ENCODE measurements around the gene CSNK2A3.

CSNK2A3 gene

DNA sequence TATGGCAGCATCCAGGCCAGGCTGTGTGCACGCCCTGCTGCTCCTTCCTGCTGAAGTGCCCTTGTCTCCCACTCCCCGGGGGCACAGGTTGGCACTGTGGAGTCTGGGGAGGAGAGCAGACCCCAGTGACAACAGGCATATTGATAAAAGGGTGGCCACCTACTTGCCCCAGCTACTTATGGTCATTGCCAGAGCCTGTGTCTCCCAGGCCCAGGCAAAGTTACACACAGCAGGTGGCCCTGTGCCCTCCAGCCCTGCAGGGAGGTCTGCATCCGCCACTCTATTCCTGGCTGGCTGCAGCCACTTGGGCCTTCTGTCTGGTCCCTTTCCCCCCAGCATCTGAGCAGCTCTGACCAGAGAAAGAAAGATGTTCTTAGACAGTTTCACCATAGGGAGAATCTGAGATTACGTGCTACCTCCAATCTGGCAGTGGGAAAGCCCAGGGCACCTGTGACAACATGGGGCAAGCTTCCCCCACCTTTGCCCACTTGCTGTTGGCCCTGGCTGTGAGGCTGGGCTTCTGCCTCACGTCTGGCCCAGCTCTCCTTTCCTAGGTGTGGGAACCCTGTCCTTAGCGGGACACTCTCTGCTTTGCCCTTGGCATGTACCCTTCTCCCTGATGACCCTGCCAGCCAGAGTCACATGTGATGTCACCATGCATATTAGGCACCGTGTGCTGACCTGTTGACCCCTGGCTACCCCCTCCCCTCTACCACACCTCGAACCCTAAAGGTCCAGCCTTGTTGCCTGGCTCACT lies 25.3 kb upstream of the CSNK2A3 start:
- no peak for DNase-seq
- TF ChIP-seq EZH2 (IDR thresholded peaks at IDR 0.05; ENCODE audit: borderline replicate concordance, low read depth, low read length, severe bottlenecking): no peak
- Histone ChIP-seq H3K4me3 (ENCODE audit: low read depth in 1 of 2, low read length in 2 of 2) (no peak overlapping the region), H3K4me2 (ENCODE audit: insufficient read depth, low read length) (no peak overlapping the region), H3K27me3 (ENCODE audit: insufficient read depth, low read length, poor library complexity) (peaks cover 9% of the 10 kb centered on the region), H3K4me1 (ENCODE audit: insufficient read depth, low read length) (no peaks in the 10 kb centered on the region), H3K27ac (ENCODE audit: low read length) (no peak overlapping the region), H3K36me3 (ENCODE audit: insufficient read depth, low read length) (no peaks in the 10 kb centered on the region), H3K9ac (ENCODE audit: low read depth, low read length) (no peak overlapping the region), H4K20me1 (ENCODE audit: insufficient read depth, low read length) (no peaks in the 10 kb centered on the region; the same call in 1 of the 2 replicates), H3K9me3 (ENCODE audit: insufficient read depth, low read length, severe bottlenecking) (no peaks in the 10 kb centered on the region), H3K79me2 (ENCODE audit: insufficient read depth, low read length) (no peaks in the 10 kb centered on the region), H2AFZ (ENCODE audit: low read depth, low read length) (no peak overlapping the region)
- ATAC-seq (ENCODE audit: insufficient read depth, low read depth): no peak

DNA sequence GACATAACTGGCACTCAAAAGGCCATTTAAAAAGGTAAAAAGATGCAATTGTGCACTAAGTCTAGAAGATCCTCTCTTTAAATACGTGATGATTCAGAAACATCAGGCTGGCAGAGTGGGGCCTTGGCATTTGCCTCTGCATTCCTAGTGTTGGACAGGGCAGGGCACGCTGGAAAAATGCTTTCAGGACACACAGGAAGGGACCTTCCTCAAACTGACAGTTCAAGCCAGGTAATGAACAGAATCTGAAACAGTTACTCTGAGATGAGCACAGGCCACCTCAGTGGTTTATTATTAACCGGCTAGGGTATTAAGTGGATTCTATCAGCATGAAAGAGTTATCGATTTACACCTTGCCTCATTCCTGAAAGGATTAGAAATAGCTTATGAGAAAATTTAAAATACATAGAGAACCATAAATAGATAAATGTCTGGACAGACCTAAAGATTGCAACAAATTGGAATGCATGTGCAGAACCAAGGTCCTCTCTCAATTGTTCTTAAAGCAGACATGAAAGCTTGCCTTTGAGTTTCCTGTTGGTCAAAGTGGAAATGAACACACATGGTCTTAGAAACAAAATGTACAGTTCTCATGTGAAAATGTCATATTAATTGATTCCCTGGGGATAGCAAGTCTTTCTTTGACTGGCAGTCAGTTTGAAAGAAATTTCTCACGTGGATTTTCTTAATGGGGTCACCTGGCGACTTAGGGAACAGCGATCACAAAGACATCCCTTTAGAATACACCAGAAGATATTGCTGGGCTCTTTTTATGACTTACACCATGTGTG lies 21.5 kb upstream of the CSNK2A3 start:
- no peaks in the 10 kb centered on the region for H3K36me3 ChIP-seq (ENCODE audit: insufficient read depth, low read length)
- no peak for ATAC-seq (ENCODE audit: insufficient read depth, low read depth)
- no peaks in the 10 kb centered on the region for H3K9me3 ChIP-seq (ENCODE audit: insufficient read depth, low read length, severe bottlenecking)
- H3K4me3 ChIP-seq (ENCODE audit: low read depth in 1 of 2, low read length in 2 of 2): no peak overlapping the region
- H3K9ac ChIP-seq (ENCODE audit: low read depth, low read length): no peak overlapping the region
- no peak for DNase-seq
- no peaks in the 10 kb centered on the region; the same call in 1 of the 2 replicates for H4K20me1 ChIP-seq (ENCODE audit: insufficient read depth, low read length)
- H3K4me1 ChIP-seq (ENCODE audit: insufficient read depth, low read length): no peaks in the 10 kb centered on the region
- no peak overlapping the region for H3K4me2 ChIP-seq (ENCODE audit: insufficient read depth, low read length)
- no peak for TF ChIP-seq EZH2 (IDR thresholded peaks at IDR 0.05; ENCODE audit: borderline replicate concordance, low read depth, low read length, severe bottlenecking)
- TF ChIP-seq, protein P1, sequence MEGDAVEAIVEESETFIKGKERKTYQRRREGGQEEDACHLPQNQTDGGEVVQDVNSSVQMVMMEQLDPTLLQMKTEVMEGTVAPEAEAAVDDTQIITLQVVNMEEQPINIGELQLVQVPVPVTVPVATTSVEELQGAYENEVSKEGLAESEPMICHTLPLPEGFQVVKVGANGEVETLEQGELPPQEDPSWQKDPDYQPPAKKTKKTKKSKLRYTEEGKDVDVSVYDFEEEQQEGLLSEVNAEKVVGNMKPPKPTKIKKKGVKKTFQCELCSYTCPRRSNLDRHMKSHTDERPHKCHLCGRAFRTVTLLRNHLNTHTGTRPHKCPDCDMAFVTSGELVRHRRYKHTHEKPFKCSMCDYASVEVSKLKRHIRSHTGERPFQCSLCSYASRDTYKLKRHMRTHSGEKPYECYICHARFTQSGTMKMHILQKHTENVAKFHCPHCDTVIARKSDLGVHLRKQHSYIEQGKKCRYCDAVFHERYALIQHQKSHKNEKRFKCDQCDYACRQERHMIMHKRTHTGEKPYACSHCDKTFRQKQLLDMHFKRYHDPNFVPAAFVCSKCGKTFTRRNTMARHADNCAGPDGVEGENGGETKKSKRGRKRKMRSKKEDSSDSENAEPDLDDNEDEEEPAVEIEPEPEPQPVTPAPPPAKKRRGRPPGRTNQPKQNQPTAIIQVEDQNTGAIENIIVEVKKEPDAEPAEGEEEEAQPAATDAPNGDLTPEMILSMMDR (IDR thresholded peaks at IDR 0.05; ENCODE audit: borderline replicate concordance, extremely low read depth, low read length, poor library complexity, severe bottlenecking): no peak
- no peaks in the 10 kb centered on the region for H3K79me2 ChIP-seq (ENCODE audit: insufficient read depth, low read length)
- H3K27ac ChIP-seq (ENCODE audit: low read length): no peak overlapping the region
- H2AFZ ChIP-seq (ENCODE audit: low read depth, low read length): no peak overlapping the region
- peaks cover 4% of the 10 kb centered on the region for H3K27me3 ChIP-seq (ENCODE audit: insufficient read depth, low read length, poor library complexity)

DNA sequence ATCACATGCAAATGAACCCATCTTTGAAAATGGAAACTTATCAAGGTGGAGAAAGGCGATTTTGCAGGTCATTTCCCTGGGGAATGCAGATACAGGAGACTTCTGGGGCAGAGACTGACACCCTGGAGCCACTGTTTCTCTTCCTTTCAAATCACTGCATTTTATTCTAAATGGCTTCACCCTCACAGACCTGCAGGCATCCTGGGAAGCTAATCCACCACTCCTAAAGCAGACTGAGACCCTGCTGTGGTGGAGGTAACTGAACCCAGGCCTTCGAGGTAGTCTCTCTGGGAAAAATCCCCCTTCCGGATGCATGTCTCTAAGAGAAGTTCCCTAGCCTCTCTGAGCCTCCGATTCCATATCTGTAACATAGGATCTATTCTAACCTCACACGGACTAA lies 20.9 kb upstream of the CSNK2A3 start:
- Histone ChIP-seq H4K20me1 (ENCODE audit: insufficient read depth, low read length) (no peaks in the 10 kb centered on the region; the same call in 1 of the 2 replicates), H3K27ac (ENCODE audit: low read length) (no peak overlapping the region), H3K4me1 (ENCODE audit: insufficient read depth, low read length) (no peaks in the 10 kb centered on the region), H3K4me3 (ENCODE audit: low read depth in 1 of 2, low read length in 2 of 2) (no peak overlapping the region), H3K9me3 (ENCODE audit: insufficient read depth, low read length, severe bottlenecking) (no peaks in the 10 kb centered on the region), H3K9ac (ENCODE audit: low read depth, low read length) (no peak overlapping the region), H3K79me2 (ENCODE audit: insufficient read depth, low read length) (no peaks in the 10 kb centered on the region), H3K4me2 (ENCODE audit: insufficient read depth, low read length) (no peak overlapping the region), H2AFZ (ENCODE audit: low read depth, low read length) (no peak overlapping the region), H3K36me3 (ENCODE audit: insufficient read depth, low read length) (no peaks in the 10 kb centered on the region), H3K27me3 (ENCODE audit: insufficient read depth, low read length, poor library complexity) (peaks cover 7% of the 10 kb centered on the region)
- DNase-seq (no peak), ATAC-seq (ENCODE audit: insufficient read depth, low read depth) (no peak)
- TF ChIP-seq EZH2 (IDR thresholded peaks at IDR 0.05; ENCODE audit: borderline replicate concordance, low read depth, low read length, severe bottlenecking): no peak
- TF ChIP-seq, protein P1 (IDR thresholded peaks at IDR 0.05; ENCODE audit: borderline replicate concordance, extremely low read depth, low read length, poor library complexity, severe bottlenecking): no peak

DNA sequence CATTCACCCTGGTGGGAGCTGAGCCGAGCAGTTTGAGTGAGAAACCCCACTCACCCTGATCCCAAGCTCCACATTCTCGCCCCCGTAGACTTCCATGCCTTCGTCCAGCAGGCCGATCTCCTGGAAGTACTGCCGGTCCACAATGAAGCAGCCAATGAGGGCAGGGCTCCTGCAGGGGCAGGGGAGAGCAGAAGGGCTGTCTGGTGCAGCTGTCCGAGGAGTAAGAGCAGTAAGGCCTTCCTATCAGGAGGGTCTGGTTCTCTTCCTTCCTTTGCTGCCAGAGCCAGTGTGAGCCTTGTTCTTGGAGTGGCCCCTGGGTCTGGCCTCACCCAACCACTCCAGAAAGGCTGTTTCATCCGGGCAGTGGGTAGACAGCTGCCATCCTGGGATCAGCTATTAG lies 19.4 kb upstream of the CSNK2A3 start:
- Histone ChIP-seq H3K79me2 (ENCODE audit: insufficient read depth, low read length) (no peaks in the 10 kb centered on the region), H3K27me3 (ENCODE audit: insufficient read depth, low read length, poor library complexity) (peaks cover 7% of the 10 kb centered on the region), H3K27ac (ENCODE audit: low read length) (no peak overlapping the region), H3K36me3 (ENCODE audit: insufficient read depth, low read length) (no peaks in the 10 kb centered on the region), H4K20me1 (ENCODE audit: insufficient read depth, low read length) (no peaks in the 10 kb centered on the region), H3K4me3 (ENCODE audit: low read depth in 1 of 2, low read length in 2 of 2) (no peak overlapping the region), H3K9ac (ENCODE audit: low read depth, low read length) (no peak overlapping the region), H3K4me1 (ENCODE audit: insufficient read depth, low read length) (no peaks in the 10 kb centered on the region), H3K4me2 (ENCODE audit: insufficient read depth, low read length) (no peak overlapping the region), H3K9me3 (ENCODE audit: insufficient read depth, low read length, severe bottlenecking) (no peaks in the 10 kb centered on the region), H2AFZ (ENCODE audit: low read depth, low read length) (no peak overlapping the region)
- DNase-seq (no peak), ATAC-seq (ENCODE audit: insufficient read depth, low read depth) (no peak)
- TF ChIP-seq, protein P1 (IDR thresholded peaks at IDR 0.05; ENCODE audit: borderline replicate concordance, extremely low read depth, low read length, poor library complexity, severe bottlenecking): no peak
- no peak for TF ChIP-seq EZH2 (IDR thresholded peaks at IDR 0.05; ENCODE audit: borderline replicate concordance, low read depth, low read length, severe bottlenecking)

Measured in DND-41 (cell line).